HK-2 (cell line): ENCODE measurements around the gene SEMA3C.

ENCODE experiments used
- DNase-seq: peaks from one replicate; pipeline ENCODE4 v3.0.0-alpha.2; 2018; ENCODE audit not compliant: unreplicated experiment

SEMA3C gene

DNA sequence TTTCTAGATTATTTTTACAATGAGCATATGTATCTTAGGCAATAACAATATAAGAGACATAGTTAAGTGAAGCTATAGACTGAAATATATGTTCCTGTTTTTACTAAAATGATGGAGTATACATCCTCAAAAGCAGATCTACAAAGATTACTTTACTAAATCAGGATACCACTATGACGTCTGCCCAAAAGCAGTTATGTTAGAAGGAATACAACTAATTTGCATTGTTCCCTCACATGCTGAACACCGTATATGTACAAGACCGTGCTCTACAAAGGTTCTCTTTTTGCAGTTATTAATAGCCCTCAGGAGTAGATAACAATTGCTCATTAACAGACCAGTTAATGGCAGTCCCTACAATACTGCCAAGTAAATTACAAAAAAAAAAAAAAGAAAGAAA lies 143.0 kb downstream of the SEMA3C start:
- DNase-seq: no peak

GRCh38 chr7:80775482-80775881 lies 143.4 kb downstream of the SEMA3C start:
- DNase-seq: no peak

DNA sequence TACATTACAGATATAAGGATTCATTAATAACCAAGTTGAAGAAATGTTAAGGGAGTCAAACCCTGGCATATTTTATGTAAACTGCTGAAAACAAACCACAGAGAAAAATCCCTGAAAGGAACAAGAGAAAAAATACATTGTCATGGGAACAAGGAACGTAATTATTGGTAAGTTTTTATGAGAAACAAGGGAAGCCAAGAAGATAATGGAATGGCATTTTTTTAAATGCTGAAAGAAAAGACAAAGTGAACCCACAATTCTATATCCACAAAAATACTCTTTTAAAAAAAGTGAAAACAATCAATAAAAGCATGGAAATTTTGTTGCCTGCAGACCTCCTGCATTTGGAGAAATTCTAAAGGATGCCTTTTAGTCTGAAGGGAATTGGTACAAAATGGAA lies 144.0 kb downstream of the SEMA3C start:
- DNase-seq: no peak

DNA sequence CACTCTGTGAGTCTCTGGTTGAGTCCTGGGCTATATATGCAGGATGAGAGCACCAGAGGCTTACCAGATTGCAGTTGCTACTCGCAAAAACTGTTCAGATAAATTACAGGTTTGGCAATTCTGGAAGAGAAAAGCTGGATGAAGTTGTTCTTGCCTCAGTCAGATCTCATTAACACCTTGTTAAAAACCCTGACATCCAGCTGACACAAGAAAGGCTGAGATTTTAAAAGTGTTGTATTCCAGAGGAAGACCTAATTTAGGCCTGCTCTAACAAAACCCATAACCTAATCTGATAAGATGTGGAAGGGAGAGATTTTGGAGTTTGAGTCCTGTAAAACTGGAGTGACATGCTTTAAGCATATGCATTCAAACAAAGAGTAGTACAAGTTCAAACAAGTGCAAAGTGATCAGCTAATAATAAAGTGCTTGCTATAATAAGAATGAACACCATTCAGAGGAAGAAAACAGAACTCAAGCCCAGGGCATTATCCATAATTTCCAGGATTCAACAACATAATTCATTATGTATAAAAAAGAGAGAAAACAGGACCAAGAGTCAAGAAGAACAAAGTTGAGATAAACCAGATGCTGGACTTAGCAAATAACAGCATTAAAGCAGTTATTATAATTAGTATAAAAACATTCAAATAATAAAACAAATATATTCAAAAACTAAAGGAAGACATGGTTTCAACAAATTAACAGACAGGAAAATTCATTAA lies 144.9 kb downstream of the SEMA3C start:
- no peak for DNase-seq

- DNase-seq: no peak
Measured at GRCh38 chr7:80772347-80772993, 146.4 kb downstream of the SEMA3C start.

DNA sequence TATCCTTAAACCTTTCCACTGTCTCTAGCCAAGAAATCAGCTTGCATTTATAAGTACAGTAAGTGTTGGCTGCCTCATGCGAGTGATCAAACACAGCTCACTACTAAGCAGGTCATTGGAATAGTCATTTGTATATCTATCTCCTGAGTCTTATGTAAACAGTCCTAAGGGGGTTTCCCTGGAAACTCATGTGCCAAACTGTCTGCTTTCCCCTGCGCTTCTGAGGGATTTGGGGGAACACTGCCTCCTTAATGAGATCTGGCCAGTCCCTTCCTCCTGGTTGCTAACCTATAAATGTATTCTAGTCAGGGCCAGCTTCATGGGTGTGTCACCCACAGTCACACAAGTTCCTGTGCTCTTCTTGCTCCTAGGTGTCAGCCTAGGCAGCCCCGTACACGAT lies 147.3 kb downstream of the SEMA3C start:
- DNase-seq: peak; percentile 6

DNA sequence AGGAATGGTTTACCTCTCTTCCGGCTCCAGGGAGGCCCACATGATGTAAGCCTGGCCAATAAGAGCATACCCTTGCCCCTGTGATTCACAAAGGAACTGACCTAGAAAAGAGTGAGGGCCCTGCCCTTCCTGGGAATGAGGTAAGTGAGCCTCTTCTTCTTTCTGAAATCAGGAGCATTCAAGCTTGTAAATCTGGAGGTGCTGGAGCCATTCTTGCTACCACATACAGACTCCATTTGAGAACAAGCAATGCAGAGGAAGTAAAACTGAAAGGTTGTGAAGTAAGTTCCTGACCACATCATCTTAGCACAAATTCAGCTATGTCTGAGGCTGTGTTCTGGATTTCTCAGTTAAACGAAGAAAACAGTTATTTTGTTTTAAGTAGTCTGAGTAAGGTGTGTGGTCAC lies 148.2 kb downstream of the SEMA3C start:
- DNase-seq: peak; percentile 9

GRCh38 chr7:80770061-80770460 lies 148.8 kb downstream of the SEMA3C start:
- DNase-seq: no peak

GRCh38 chr7:80768756-80769155 lies 150.1 kb downstream of the SEMA3C start:
- no peak for DNase-seq

GRCh38 chr7:80767654-80768053 lies 151.2 kb downstream of the SEMA3C start:
- no peak for DNase-seq

DNA sequence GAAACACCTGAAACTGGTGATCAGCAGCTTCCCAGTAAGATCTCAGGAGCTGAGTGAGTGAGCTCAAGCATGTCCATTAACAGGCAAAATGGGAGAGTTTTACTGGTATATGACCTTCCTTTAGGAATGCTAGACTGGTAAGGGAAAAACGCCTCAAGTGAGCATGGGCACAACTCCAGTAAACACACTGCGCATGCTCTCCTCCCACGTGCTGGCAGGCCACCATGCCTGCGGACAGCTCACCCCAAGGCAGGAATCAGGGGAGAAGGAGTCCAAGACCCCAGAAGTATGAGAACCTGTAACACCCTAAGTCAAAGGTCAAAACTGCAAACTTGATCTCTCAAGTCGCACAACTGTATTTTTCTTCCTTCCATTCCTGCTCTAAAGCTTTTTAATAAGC lies 152.1 kb downstream of the SEMA3C start:
- no peak for DNase-seq

- DNase-seq: no peak
Measured at GRCh38 chr7:80764132-80764531, 154.7 kb downstream of the SEMA3C start.

DNA sequence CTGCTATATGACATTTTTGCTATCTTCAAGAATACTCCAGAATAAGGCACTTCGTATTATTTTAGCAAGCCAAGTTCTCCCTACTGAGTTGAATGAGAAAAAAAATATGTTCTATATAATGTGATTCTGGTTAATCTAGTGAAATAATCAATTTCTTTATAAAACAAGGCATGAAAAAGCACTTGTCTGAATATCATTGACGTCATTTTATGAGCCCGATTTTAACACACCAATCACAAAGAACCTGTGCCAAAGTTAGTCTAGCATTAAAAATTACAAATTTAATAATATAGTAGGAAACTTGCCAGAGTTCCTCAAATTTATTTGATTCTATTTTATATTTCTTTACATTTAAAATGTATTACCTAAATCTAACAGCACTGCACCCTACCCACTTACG lies 155.1 kb downstream of the SEMA3C start:
- DNase-seq: no peak

GRCh38 chr7:80763289-80763688 lies 155.6 kb downstream of the SEMA3C start:
- DNase-seq: no peak

DNA sequence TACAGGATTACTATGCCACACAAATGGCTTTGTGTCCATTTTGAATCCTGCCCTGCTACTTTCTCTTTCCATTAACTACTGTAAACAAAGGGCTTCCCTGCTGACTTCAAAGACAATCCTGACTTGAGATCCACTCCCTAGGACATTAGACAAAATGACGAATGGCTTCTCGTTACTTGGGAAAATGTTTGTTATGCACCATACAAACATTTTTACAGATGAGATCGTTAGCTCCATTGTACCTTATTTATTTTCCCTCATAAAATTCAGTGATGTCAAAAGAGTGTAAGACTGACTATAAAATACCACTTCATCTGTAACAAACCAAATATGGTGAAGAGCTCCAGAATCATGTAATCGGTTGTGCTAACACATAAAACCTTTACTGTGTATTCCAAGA lies 158.6 kb downstream of the SEMA3C start:
- DNase-seq: no peak

GRCh38 chr7:80752954-80753690 lies 165.7 kb downstream of the SEMA3C start:
- DNase-seq: no peak

- no peak for DNase-seq
Measured at GRCh38 chr7:80749270-80749669, 169.6 kb downstream of the SEMA3C start.

GRCh38 chr7:80748363-80749042 lies 170.3 kb downstream of the SEMA3C start:
- no peak for DNase-seq

DNA sequence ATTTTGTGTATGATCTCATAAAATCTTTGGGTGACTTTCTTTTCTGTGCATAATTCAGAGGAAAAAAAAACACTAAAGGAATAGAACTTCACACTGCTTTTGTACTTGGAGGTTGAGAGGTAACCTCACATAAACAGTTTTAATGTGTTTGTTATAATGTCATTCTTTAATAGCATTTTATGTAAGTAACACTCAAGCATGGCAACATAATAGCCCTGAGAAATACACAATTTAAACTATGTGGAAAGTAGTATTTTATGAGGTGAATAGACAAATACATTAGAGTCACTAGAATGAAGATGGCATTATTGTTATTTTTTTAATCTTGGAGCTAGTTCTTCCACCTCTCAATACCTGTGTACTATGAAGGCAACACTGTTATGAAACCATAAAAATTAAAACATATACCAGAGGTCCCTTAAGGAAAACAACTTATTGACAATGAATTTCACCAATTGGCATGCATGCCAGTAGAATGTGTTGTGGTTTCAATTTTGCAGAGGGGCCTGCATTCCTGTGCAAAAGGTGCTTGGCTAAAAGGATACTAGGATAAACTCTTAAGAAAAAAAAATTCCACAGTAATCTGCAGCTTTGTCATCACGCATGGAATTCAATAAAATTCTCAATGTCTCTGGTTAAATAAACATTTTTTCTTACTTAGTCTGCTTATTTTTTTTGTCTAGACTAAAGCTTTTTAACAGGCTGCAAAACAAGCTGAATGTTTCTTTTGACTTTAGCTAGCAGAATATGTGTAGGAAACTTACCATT lies 177.9 kb downstream of the SEMA3C start:
- DNase-seq: no peak

DNA sequence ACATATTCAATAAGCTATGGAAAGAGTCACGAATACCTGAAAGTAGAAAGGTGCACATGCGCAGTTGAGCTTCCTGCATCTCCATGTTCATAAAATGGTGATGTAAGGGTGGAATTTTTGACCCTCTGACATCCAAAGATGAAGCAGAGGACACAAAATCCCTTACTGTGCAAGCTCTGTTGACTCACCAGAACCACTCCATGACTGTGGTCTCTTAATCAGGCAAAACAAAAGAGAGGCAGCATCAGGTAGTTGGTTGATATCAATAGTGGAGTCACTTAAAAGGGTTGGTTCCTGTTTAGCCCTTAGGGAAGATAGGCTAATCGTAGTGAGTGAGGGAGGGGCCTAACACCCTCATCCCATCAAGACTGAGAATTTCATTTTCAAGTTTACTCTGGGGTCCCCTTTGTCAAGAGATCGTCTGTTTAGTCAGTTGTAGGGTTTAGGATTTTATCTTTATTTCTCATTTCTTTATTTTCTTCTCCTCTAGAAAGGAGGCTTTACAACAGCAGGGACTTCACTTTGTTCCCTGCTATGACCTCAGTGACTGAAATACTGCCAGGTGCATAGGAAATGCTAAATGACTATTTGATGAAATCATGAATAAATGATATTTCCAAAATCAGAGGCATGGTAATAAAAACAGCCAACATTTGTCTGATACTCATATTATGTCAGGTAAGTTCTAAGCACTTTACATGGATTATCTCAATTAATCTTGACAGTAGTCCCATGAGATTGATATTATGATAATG lies 182.3 kb downstream of the SEMA3C start:
- no peak for DNase-seq

DNA sequence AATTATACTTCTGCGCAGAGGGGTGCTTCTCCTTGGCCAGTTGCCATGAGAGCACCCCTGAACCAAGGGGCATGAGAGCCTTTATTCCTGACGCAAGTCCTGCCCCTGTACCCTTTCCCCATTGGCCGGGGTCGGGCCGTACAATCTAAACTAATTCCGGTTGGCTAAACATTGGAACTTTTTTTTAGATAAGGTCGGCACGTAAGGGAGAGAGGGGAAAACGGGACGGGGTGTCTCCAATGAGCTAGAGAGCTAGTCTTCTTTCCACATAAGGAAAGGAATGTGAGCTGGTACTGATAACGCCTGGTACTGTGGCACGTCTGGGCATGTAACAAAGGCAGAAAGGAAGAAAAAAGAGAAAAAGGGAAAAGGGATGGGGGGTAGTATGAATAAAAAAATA lies 183.5 kb downstream of the SEMA3C start:
- DNase-seq: no peak
